GM23338 (cell line): ENCODE measurements around the gene DUOX1.

ENCODE experiments used
- CREB1 ChIP-seq: fragments of 250-450 bp; sonication (Bioruptor Pico); IDR thresholded peaks from 2 replicates; pipeline ENCODE4 v1.5.0; 2020; ENCODE audit warnings: low read depth, mild to moderate bottlenecking, moderate library complexity
- CTCF ChIP-seq, 2 experiments: fragments of 200-600 bp in 1 of 2; sonication (generic) in 1 of 2; conservative IDR thresholded peaks; 2 replicates each; pipeline versions ENCODE4 v1.5.1 to v1.6.1; 2016 to 2017; ENCODE audit warnings: antibody characterized with exemption in 2 of 2, low read depth in 2 of 2, mild to moderate bottlenecking in 2 of 2, moderate library complexity in 1 of 2
- ETS1 ChIP-seq: IDR thresholded peaks from 2 replicates; pipeline ENCODE4 v1.6.1; 2016; ENCODE audit warnings: antibody characterized with exemption
- EZH2 ChIP-seq: fragments of 200-600 bp; sonication (generic); IDR thresholded peaks from one replicate; pipeline ENCODE4 v1.8.0; 2017; ENCODE audit warnings: antibody characterized with exemption, mild to moderate bottlenecking, low read depth; ENCODE audit not compliant: unreplicated experiment
- EZH2phosphoT487 ChIP-seq: fragments of 200-600 bp; sonication (generic); IDR thresholded peaks from one replicate; pipeline ENCODE4 v1.8.1; 2018; ENCODE audit warnings: antibody characterized with exemption; ENCODE audit not compliant: unreplicated experiment
- JUNB ChIP-seq: IDR thresholded peaks from one replicate; pipeline ENCODE4 v1.6.1; 2016; ENCODE audit warnings: antibody characterized with exemption; ENCODE audit not compliant: unreplicated experiment
- NANOG ChIP-seq: IDR thresholded peaks from 2 replicates; pipeline ENCODE4 v1.6.1; 2016; ENCODE audit warnings: antibody characterized with exemption, borderline replicate concordance
- POLR2AphosphoS5 ChIP-seq: IDR thresholded peaks from 2 replicates; pipeline ENCODE4 v1.6.1; 2016; ENCODE audit warnings: antibody characterized with exemption, low read depth
- REST ChIP-seq: IDR thresholded peaks from one replicate; pipeline ENCODE4 v1.6.1; 2018; ENCODE audit warnings: antibody characterized with exemption; ENCODE audit not compliant: unreplicated experiment
- STAT1 ChIP-seq: IDR thresholded peaks from one replicate; pipeline ENCODE4 v1.6.1; 2016; ENCODE audit warnings: antibody characterized with exemption; ENCODE audit not compliant: unreplicated experiment
- ZNF114 ChIP-seq: fragments of 250-450 bp; sonication (Bioruptor Pico); IDR thresholded peaks from 2 replicates; pipeline ENCODE4 v1.5.0; 2020; ENCODE audit warnings: mild to moderate bottlenecking, moderate library complexity
- ZNF331 ChIP-seq: fragments of 250-450 bp; sonication (Bioruptor Pico); IDR thresholded peaks from 2 replicates; pipeline ENCODE4 v1.5.0; 2020; ENCODE audit warnings: low read depth, mild to moderate bottlenecking, moderate library complexity

- TF ChIP-seq CTCF (conservative IDR thresholded peaks at IDR 0.05; ENCODE audit: low read depth in 2 of 2), result no peak
- no peak for TF ChIP-seq EZH2
- no peak for TF ChIP-seq EZH2phosphoT487
- TF ChIP-seq POLR2AphosphoS5, result no peak
- no peak for TF ChIP-seq REST
- TF ChIP-seq ETS1, result no peak
- no peak for TF ChIP-seq JUNB
- no peak for TF ChIP-seq ZNF331 (CRISPR knock-in tag)
- TF ChIP-seq CREB1, result no peak
- TF ChIP-seq STAT1, result no peak
- no peak for TF ChIP-seq NANOG
- TF ChIP-seq ZNF114, result no peak
Observed at GRCh38 chr15:45102226-45102625, 27.6 kb upstream of the DUOX1 start.
